Hepatocyte (in vitro differentiated cells): ENCODE results near the gene NUP160.

Source experiments
- EZH2 ChIP-seq: fragments of 200-600 bp; sonication (generic); IDR thresholded peaks from 2 replicates; pipeline ENCODE4 v1.6.1; 2016; ENCODE audit warnings: antibody characterized with exemption, mild to moderate bottlenecking, borderline replicate concordance
- EZH2phosphoT487 ChIP-seq: fragments of 200-600 bp; sonication (generic); IDR thresholded peaks from one replicate; pipeline ENCODE4 v1.6.1; 2018; ENCODE audit warnings: antibody characterized with exemption, mild to moderate bottlenecking, low read depth, moderate library complexity; ENCODE audit not compliant: unreplicated experiment, severe bottlenecking
- TF ChIP-seq, protein P1 (sequence below): fragments of 200-600 bp; sonication (generic); IDR thresholded peaks from 2 replicates; pipeline ENCODE4 v1.5.1; 2016; ENCODE audit warnings: antibody characterized with exemption, mild to moderate bottlenecking; ENCODE audit not compliant: poor library complexity

DNA sequence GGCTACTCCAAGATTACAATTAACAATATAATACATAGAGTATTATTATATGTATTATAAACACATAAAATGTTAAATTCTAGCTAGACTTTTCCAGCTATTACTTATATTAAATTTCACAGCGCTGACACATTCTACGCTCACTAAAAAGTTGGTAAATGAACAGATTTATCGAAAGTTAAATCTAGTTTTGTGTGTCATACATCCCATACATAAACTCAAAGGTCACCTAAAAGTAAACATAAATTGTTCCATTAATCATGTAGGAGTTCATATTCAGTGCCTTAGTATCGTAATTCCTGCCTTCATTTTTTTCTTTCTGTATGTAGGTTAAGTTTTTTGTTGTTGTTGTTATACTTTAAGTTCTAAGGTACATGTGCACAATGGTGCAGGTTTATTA, 91.9 kb downstream of the NUP160 start:
- TF ChIP-seq, protein P1, sequence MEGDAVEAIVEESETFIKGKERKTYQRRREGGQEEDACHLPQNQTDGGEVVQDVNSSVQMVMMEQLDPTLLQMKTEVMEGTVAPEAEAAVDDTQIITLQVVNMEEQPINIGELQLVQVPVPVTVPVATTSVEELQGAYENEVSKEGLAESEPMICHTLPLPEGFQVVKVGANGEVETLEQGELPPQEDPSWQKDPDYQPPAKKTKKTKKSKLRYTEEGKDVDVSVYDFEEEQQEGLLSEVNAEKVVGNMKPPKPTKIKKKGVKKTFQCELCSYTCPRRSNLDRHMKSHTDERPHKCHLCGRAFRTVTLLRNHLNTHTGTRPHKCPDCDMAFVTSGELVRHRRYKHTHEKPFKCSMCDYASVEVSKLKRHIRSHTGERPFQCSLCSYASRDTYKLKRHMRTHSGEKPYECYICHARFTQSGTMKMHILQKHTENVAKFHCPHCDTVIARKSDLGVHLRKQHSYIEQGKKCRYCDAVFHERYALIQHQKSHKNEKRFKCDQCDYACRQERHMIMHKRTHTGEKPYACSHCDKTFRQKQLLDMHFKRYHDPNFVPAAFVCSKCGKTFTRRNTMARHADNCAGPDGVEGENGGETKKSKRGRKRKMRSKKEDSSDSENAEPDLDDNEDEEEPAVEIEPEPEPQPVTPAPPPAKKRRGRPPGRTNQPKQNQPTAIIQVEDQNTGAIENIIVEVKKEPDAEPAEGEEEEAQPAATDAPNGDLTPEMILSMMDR, result no peak
- TF ChIP-seq EZH2, result no peak
- TF ChIP-seq EZH2phosphoT487, result no peak
